Retina (tissue), 1 donor: Measurements from ENCODE around the gene INSR.
"Not testable (repeated sequence)": the region's sequence is repeated elsewhere in the genome, so short reads cannot be mapped to it uniquely, and the experiment has no call there.

Experiments used
- DNase-seq: peaks from one replicate; pipeline ENCODE4 v3.0.0-alpha.2; 2016

INSR gene

DNA sequence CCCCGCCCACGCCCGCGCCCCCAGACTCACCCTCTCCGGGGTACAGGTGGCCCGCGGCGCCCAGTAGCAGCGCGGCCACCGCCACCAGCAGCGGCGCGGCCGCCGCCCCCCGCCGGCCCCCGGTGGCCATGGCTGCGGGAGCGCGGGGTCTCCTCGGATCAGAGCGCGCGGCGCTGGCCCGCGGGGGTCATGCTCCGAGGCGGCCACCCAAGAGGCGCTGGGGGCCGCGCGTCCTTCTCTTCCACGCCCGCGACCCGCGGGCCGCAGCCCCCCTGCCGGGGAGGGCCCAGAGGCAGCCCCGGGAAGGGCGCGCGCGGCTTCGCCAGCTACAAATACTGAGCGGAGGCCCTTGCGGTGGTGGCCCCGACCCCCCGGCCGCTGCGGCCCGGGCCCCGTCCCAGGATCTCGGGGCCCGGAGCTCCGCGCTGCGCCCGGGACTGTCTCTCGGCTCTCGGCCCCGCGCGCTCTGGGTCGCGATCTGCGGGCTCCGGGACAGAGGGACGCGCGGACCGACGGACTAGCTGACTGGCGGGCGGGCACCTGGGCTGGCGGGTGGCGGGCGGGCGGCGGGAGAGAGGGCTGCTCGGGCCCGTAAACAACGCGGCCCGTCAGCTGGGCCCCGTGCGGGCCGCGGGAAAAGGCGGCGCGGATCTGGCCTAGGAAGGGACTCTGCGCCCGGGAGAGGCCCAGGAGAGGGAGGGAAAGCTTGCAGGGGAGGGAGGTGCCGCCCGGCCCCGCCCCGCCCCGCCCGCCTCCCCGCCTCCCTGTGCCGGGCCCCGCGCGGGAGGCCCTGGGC is at the start of gene INSR:
Gene INSR (minus strand): TSS at position 653 of the 796 bp plus-strand sequence. CDS start 523 bp downstream, at position 130.
- no peak for DNase-seq

DNA sequence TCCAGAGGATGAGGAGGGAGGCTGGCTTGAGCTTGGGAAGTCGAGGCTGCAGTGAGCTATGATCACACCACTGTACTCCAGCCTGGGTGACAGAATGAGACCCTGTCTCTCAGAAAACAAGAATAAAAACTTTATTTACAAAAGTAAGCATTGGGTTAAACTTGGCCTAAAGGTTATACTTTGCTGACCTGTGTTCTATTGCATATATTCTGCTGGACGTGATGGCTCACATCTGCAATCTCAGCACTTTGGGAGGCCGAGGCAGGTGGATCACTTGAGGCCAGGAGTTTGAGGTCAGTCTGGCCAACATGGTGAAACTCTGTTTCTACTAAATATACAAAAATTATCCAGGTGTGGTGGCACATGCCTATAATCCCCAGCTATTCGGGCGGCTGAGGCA is 47.9 kb upstream of the INSR start:
- DNase-seq: no peak

DNA sequence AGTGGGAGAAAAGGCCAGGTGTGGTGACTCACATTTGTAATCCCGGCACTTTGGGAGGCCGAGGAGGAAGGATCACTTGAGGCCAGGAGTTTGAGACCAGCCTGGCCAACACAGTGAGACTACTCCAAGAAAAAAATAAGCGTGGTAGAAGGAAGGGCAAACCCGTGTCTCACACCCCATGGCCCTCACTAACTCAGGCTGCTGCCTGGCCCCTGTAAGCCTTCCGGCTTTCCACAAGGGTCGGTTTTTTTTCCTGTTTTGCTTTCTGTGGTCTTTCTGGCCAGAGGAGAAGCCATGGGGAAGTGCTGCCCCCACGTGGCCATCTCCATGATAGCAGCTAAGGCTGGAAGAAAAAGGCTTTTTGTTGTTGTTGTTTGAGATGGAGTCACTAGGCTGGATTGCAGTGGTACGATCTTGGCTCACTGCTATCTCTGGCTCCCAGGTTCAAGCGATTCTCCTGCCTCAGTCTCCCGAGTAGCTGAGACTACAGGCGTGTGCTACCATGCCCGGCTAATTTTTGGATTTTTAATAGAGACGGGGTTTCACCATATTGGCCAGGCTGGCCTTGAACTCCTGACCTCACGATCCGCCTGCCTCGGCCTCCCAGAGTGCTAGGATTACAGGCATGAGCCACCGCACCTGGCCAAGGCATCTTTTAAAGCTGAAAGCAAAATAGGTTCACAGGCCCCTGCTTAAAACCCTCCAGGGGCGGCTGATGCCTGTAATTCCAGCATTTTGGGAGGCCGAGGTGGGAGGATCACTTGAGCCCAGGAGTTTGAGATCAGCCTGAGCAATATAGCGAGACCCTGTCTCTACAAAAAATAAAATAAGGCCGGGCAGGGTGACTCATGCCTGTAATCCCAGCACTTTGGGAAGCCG is 47.0 kb upstream of the INSR start:
- DNase-seq: peak; percentile 93

DNA sequence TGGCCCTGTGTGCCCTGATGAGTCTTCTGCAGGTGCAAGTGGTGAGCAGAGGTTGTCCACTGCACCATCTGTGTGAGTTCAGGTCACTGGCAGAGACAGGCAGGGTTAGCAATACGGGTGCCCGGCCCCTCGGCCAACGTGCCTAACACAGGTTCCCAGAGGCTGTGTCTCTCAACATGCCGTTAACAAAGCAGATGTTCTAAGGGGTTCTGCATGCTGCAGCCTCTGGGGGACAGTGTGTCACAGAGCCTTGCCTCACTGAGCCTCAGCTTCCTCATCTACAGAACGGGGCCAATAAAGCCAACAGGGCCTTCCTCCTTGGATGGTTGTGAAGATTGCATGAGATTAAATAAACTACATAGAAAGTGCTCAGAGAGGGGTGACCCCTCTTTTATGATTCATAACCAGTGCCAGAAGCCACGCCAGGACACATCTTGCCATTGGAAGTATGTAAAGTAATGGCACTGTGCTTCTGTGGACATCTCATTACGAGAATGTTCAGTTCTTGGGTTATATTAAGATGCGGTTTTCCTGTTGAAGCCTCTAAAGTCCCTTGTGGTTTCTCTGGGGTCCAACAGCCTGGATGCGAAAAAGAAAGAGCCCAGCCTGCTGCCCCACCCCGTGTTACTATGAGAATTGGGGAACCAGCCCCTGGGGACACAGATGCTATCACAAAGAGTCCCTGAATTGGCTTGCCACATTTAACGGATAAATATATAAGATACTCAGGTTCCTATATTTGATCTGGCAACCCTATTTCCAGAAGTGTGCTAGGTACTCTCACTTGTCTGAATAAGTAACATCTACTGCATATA is 43.4 kb upstream of the INSR start:
- DNase-seq: no peak

DNA sequence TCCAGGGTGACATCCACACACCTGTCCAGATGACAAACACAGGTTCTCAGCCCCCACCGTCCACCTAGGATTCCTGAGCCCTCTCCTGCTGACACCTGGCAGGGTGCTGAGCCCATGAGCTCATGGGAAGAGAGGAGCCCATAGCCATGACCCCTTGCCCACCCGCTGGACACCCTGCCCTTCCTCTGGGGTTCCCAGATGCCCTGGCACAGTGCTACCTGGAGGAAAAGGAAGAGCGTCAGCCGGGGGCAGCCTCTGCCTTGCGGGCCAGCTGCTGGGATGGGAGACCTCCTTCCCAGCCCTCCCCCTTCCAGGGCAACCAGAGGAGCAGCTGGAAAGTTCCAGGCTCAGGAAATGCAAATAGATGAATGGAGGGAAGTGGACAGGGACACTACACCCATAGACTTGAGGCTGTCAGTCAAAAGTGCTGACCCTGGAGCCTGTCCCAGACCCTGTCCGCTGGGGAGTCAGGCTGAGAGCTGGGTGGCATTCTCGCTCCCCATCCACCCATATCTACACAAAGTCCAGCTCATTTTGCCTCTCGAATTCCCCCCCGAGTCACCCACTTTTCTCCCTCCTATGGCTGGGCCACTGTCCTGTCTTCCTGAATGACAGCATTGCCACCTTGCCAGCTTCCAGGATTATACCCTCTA is 42.2 kb upstream of the INSR start:
- DNase-seq: no peak

DNA sequence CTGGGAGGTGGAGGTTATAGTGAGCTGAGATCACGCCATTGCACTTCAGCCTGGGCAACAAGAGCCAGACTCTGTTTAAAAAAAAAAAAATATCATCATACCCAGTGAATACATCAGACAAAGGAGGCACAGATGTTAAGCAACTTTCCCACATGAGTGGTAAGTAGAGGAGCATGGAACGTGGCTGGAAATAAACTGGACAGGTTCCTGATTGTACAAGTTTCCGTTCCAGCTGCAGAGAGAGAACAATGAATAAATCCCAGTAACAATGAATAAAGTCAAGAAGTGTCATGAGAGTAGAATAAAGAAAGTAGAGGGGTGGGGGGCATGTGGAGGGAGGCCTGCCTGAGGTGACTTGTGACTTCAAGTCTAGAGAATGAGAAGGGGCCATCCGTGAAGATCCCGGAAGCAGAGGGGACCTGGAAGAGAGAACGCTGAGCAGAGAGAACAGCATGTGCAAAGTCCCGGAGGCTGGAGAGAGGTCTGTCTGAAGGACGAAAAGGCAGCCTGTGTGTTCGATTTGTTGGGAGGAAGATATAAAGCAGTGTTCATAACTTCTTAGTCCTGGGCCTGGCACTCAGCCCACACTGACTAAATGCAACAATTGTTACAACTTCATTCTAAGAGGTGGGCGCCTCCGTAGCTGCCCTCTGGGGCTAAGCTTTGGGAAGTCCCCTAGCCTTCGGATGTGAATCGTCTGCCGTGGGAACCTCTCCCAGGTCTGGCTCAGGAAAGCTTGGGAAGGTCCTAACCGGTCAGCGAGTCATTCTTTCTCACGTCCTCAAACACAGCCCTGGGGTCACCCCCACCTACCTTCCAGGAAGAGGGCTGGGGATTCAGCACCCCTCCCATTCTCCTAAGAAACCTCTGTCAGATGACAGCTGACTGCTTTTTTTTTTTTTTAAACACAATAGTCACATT is 39.2 kb upstream of the INSR start:
- no peak for DNase-seq

DNA sequence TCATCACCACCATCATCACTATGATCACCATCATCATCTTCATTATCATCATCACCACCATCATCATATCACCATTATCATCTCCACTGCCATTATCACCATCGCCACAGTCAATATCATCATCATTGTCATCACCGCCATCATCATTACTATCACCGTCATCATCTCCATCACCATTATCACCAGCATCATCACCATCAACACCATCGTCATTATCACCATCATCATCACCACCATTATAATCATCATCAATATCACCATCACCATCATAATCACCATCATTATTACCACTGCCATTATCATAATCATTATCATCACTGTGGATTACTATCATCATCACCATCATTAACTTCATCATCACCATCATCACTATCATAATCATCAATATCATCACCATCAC is 37.2 kb upstream of the INSR start:
- DNase-seq: no peak

DNA sequence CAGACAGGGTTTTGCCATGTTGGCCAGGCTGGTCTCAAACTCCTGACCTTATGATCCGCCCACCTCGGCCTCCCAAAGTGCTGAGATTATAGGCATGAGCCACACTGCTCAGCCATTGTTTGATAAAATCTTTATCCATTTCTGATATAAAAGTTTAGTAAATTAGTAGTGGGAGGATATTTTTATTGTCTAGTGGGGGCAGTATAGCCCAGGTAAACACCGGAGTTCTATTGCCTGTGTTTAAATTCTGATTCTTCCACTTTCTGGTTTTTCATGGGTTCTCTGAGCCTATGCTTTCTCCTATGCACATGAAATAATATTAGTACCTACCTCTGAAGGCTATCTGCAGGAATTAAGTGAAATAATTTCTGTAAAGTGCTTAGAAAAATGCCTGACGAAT is 34.4 kb upstream of the INSR start:
- DNase-seq: no peak

DNA sequence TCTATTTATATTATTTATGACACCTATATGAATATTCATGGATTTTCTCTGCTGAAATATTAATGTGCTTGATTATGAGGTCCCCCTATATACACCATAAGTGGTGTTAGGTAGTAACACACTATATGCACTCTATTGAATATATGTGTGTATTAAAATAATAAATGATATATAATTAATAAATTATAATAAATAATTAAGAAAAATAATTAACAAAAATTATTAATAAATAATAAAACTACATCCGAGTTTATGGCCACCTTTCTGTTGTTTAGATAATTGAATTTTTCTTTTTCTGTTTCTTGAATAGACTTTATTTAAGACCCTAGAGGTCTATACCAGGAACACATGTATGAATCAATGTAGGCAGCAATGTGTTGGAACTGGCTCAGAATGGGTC is 33.6 kb upstream of the INSR start:
- no peak for DNase-seq

DNA sequence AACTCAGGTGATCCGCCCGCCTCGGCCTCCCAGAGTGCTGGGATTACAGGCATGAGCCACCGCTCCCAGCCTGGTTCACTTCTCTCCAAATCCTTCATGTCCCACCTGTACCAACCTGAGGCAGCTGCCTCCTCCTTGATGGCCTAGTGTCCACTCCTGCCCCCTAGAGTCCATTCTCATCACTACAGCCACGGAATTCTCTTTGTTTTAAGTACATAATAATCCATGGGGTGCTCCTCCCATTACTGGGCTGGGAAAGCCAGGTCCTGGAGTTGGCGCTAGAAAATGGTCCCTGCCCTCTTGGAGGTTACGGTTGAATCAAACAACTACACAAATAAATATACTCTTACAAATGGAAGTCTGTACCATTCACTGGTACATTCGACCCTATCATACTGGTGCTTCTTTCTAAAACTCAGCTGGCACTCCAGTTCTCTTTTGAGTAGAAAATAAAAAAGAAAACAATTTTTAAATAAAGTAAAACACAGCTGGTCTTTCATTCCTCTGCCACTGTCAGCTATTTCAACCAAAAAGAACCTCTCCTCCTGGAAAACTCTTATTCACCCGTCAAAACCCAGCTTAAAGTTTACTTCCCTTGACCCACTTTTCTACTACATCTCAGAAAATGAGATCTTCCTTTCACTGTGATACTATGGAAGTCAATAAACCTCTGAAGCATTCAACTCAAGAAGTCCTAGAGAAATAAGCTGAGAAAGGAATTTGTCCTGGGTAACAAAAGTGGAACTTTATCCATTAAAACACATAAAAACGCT is 32.1 kb upstream of the INSR start:
- no peak for DNase-seq

DNA sequence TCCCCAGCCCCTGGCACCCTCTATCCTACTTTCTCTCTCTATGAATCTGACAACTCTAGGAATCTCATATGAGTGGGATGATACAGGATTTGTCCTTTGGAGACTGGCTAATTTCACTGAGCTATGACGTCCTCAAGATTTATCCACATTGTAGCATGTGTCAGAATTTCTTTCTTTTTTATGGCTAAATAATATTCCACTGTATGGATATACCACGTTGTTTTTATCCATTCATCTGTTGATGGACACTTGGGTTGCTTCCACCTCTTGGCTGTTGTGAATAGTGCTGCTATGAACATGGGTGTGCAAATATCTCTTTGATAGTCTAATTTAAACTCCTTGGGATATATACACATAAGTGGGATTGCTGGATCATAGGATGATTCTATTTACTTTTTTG is 24.0 kb upstream of the INSR start:
- no peak for DNase-seq

DNA sequence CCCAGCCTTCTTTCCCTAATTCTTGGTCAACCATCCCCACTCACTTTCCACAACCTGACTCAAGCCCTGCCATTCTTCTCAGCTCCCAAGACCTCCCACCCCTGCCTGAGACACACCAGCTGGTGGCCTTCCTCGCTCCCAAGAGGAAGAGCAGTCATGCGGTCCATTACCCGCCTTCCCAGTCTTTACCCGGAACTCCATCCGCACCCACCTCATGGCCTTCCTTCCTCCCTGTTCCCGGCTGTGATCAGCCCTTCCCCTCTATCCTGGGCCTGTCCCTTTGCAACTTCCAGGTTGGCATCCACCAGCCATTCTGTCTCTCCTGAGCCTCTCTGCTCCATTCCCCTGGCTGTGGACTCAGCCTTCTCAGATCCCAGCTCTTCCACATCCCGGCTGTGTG is 18.6 kb upstream of the INSR start:
- DNase-seq: no peak

DNA sequence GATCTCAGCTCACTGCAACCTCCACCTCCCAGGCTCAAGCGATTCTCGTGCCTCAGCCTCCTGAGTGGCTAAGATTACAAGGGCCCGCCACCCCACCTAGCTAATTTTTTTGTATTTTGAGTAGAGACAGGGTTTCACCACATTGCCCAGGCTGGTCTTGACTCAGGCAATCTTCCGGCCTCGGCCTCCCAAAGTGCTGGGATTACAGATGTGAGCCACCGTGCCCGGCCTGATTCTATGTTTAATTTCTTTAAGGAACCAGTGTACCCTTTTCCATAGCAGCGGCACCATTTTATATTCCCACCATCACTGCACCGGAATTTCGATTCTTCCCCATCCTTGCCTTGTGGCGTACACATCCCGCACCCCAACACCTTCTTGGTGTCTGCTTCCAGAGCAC is 17.7 kb upstream of the INSR start:
- no peak for DNase-seq

DNA sequence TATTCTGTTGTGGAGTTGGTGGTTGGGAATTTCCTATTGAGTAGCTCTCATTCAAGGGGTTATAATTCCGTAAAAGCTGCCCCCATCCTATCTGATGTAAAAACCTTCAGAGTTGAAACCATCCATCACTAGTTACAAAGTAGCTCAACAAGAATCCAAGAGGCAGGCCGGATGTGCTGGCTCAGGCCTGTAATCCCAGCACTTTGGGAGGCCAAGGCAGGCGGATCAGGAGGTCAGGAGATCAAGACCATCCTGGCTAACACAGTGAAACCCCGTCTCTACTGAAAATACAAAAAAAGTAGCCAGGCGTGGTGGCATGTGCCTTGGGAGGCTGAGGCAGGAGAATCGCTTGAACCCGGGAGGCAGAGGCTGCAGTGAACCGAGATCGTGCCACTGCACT is 14.1 kb upstream of the INSR start:
- DNase-seq: not testable (repeated sequence)

DNA sequence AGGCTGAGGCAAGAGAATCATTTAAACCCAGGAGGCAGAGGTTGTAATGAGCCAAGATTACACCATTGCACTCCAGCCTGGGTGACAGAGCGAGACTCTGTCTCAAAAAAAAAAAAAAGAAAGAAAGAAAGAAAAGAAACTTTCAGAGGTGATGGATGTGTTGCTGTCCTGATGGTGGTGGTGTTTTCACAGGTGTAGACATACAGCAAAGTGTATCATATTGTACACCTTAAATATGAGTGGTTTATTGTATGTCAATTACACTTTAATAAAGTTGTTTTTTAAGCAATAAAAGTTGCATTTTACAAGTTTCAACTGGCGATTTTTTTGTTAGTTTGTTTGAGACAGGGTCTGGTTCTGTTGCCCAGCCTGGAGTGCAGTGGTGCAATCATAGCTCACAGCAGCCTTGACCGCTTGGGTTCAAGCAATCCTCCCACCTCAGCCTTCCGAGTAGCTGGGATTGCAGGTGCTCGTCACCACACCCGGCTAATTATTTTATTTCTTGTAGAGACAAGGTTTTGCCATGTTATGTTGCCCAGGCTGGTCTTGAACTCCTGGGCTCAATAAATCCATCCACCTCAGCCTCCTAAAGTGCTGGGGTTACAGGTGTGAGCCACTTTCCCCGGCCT is 13.5 kb upstream of the INSR start:
- DNase-seq: no peak

DNA sequence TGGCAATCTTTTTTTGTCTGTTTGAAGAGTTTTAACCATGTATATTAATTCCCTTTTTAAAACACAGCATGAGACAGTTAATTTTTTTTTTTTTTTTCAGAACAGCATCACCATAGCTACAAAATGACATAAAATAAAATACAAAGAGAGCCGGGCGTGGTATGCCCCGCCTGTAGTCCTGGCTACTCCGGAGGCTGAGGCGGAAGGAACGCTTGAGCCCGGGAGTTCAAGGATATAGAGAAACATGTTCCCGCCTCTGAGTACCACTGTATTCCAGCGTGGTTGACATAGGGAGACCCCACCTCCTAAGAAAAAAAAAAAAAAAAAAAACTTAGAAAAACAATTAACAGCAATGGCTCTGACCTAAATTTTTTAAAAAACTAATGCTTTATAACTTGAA is 10.0 kb upstream of the INSR start:
- DNase-seq: no peak

DNA sequence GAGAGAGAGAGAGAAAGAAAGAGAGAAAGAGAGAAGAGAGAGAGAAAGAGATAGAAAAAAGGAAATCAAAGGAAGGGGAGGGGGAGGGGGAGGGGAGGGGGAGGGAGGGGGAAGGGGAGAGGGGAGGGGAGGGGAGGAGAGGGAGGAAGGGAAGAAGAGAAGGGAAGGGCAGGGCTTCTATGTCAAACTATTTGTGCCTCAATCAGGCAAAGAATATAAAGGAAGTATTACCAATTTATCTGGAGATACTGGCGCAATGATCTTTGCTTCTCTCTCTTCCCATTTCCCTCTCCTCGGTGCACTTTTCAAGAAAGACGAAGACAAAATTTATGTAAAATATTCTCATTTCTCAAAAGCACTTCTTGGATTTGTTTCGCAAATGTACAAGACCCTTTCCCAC is 9.3 kb upstream of the INSR start:
- no peak for DNase-seq

DNA sequence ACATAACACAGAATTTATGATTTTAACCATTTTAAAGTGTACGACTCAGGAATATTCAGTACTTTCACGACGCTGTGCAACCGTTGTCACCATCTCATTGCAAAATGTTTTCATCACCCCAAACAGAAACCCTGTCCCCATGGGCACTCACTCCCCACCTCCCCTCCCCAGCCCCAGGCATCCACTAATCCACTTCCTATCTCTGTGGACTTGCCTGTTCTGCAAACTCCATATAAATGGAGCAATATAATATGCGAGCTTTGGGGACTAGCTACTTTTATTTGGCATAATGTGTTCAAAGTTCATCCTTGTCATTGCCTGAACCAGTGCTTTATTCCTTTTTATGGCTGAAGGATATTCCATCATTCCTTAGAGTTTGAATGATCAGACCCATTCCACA is 7.3 kb upstream of the INSR start:
- no peak for DNase-seq

DNA sequence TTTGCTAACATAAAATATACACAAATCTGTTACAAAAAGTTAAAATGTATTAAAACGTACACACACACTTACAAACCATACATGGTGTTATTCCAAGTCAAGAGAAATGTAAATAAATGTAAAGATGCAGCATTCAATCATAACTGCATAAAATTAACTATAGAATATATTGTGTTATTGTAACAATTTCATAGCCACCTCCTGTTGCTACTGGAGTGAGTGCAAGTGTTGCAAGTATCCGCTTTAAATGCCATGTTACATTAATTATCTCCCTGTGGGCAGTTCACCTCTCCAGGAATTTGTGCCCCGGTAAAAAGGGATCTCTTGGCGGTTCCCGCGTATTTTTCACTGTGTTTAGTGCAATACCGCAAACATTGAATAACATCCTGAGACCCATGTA is 3.5 kb upstream of the INSR start:
- no peak for DNase-seq

DNA sequence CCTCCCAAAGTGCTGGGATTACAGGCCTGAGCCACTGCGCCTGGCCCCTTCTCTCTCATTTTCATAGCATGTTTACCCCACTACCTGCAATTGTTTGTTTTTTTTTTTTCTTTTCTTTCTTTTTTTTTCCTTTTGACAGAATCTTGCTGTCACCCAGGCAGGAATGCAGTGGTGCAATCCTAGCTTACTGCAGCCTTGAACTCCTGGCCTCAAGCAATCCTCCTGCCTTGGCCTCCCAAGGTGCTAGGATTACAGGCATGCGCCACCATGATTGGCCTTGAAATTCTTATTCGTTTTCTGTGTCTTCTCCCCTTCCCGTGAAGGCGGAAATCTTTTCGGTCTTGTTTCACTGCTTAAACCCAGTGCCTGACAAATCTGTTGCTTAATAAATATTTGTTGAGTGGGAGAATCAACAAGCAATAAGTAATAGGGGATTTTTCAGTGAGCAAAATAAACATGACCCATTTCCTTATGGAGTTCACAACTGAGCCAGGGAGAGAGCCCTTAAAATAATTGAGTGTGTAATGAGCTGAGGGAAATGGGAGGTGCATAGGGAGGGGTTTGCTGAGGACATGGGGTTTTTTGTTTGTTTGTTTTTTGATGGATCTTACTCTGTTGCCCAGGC is 1.8 kb upstream of the INSR start:
- no peak for DNase-seq
